Right renal cortex interstitium (tissue), 3 donors: Measurements from ENCODE around the gene SLC30A2. TPM values are rescaled to one million over a fixed set of nuclear protein-coding genes. Genes with fewer than 3 reads are reported as not detected.

ENCODE experiments used
- DNase-seq, 3 donors: peaks; one replicate each; pipeline ENCODE4 v3.0.0-alpha.2; 2013; ENCODE audit warnings: low read depth in 3 of 3, low spot score in 2 of 3
- polyA plus RNA-seq, 3 donors: library from polyadenylated mRNA; unstranded; fragments of 120-200 nt; gene quantifications; one replicate each; pipeline ENCODE4 v1.2.1, GENCODE V29; 2013; ENCODE audit not compliant: insufficient read length in 3 of 3

The SLC30A2 gene
- polyA plus RNA-seq, 3 donors = 2.8 to 4.9 (median 4.2) TPM

DNA sequence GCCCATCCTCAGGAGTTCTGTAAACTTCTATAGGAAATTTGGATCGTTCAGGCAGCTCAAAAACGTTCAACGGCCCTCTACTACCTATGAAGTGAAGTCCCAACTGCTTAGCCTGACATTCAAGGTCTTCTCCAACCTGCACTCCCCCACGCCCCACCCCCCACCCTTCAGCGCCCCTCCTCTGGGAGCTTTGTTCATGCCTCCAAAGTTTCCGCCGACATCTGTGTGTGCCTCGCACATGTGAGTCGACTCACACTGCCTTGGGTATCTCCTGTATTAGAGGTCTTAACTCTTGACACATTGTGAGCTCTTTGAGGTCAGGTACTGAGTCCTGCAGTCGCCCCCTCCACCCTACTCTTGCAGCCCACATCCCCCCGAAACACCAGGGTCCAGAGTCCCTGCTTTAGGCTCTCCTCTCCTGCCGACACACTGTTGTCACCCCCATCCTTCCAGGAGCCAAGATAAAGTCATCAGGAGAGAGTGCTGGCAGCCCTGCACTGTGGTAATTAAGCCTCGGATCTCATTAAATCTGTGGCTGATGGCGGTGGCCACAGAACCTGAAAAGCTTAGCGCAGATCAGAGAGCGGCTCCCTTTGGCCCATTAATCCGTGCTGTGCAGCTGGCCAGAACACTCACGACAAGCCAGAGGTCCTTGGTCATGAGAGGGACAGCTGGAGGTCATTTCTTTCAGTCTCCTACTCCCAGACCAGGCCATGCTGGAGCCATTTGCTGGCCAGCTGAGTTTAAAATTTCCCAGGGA, 46.7 kb downstream of the SLC30A2 start:
- no peak for DNase-seq

- DNase-seq = peak; percentile 99
These were observed 47.8 kb downstream of the SLC30A2 start, which contains the start of gene PAFAH2 for GRCh38 chr1:25997828-25998761. Gene PAFAH2 (minus strand): TSS chr1:25998063. CDS start chr1:25990816, 7,247 bp downstream.

DNA sequence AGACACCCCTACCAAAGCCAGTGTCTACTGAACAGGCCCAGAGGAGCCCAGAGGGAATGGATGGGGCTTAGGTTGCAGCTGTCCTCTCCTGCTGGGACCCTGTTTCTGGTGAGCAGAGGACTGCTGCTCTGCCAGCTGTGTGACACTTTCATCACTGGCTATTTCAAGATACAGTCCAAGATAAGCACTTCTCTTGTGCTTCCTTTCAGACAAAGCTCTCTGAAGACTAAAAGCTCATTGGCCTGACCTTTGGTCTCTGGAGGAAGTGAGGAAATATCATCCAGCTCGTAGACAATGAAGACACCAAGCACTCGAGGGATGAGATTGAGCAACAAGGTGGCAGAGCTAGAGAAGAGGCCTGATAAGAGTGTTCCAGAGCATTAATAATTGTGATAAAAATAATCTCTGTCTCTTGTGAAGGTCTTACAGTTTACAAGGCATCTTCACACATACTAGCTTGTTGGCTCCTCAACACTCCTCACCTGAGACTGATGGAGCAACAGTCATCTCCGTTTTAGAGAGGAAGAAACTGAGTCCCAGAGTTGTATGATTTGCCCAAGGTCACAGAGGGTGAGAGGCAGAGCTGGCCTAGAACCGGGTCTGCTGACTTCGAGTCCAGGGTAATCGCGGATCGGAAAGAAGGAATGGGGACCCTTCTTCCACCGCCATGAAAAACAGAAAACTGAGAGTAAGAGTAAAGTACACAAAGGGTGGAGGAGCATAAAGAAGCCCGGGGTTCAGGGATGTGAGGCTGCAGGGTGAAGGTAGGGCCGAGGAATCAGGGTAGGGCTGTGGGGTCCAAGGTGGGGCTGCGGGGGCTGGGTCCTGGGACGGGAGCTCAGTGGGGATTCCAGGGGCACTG, 48.7 kb downstream of the SLC30A2 start:
- DNase-seq = peak in 1 of 3 donors; percentile 17

GRCh38 chr1:25994402-25995150, 51.3 kb downstream of the SLC30A2 start:
- DNase-seq = no peak

DNA sequence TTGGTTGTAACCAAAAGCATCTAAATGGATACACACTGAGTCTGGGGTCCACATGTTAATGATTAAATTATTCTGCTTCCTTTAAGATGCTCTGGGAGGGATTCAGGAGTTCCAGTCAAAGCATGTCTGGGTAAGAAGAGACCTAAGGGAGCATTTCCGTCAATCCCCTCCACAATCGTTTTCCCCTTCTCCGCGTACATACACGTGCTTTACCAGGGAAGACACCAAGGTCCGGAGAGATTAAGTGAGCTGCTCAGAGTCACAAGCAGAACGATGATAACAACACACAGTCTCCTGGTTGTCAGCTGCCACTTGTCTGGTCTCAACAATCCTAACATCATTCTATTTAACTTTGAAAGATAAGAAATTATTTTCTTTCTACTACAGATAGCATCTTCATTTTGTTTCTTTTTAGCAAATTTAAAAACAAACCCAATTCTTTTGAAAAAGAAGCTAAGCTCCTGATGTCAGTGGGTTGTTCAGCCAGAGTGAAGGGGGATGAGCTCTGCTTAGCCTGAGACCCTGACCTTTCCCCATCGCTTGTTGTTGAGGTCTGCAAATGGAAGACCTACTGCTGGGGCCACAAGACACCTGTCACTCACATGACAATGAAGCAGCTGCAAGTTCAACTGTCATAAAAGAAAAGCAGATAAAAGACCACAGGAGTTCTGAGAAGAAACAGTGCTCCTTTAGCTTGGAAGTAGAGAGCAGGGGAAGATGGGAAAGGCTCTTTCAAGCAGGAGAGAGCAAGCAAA, 52.5 kb downstream of the SLC30A2 start:
- no peak for DNase-seq

GRCh38 chr1:25992689-25993171, 53.2 kb downstream of the SLC30A2 start:
- DNase-seq = no peak

DNA sequence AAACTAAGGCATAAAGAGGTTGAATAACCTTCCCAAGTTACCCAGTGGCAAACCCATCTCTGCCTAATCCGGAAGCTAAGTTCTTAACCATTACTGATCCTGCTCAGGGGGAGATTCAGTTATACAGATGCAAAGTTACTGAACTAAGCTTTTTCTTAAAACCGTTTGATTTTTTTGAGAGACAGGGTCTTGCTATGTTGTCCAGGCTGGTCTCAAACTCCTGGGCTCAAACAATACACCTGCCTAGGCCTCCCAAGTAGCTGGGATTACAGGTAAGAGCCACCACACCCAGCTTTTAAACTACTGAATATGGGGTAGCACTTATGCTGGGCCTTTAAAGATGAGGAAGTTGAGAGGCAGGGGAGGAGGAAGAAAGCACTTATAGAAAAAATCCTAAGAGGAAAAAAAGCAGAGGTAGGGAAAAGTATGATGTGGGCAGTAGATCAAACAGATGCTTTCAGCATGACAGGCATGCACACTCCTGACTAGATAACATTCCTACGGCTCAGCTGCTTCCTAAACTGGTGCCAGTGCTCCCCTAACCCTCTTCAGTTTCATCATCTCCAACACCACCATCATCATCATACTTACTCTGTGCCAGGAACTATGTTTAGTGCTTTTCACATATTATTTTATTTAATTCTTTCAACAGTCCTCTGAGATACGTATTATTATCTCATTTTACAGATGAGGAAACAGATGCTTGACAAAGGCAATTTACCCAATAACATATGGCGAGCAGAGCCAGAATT, 53.8 kb downstream of the SLC30A2 start:
- DNase-seq = no peak

GRCh38 chr1:25990702-25991395, 55.1 kb downstream of the SLC30A2 start:
- no peak for DNase-seq

DNA sequence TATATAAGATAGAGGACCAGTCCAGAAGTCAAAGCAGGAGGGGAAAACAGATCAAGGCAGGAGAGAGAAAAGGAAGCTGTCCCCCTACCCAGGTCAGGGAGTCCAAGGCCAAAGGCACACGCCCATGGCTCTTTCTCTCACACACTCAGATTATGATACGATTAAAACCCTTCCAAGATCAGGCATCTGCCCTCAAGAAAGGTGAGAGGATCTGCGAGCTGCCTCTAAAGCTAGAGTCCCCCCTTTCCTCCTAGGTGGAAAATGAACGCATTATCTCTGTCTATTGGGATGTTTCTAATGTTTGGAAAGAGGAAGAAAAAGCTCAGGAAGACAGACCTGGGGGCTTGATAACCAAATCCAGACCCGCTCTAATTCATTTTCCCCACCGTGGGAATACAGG, 55.7 kb downstream of the SLC30A2 start:
- DNase-seq = no peak

DNA sequence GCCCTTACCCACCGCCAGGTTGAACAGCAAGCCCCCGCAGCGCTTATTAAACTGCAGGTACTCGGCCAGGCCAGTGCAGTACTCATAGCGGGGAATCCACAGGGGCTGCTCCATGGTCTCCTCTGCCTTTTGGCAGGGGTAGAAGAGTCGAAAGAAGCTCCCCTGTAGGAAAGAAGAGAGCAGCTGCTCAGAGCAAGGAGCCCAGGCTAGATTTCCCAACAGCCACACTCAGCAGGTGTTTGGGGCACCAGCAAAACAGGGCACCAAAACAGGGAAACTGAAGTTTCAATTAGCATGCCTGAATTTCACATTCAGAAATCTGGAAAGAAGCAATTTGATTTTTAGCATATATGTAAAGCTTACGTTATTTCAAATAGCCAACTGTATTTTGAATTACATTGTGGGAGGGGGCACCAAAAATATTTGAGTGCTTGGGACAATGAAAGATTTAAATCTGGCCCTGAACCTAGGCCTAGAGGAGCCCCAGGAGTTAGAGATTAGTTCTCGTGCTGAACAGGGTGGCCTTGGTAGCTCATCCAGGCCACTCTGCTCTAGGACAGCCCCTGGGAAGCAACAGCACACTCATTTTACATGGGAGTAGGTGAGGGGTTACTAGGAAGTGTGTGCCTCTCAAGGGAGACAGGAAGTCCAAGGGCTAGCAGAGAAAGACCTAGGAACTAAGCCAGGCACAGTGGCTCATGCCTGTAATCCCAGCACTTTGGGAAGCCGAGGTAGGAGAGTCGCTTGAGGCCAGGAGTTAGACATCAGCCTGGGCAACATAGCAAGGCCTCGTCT, 56.3 kb downstream of the SLC30A2 start:
- no peak for DNase-seq

DNA sequence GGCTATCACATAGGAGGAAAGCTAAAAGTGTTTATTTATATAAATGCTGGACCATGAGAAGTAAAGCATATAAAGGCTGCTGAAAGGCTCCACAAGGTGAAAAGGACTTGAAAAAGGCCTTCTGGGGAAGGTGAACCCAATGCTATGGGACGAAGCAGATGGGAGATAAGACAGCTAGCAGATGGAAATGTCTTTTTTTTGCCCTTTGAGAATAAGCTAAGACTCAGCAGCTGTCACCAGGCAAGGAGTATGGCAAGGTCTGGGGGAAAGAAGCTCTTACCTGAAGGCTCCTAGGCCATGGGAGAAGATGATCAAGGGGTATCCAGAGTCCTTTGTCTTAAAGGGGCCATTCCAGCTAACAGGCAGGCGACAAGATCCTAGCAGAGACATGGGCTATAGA, 58.0 kb downstream of the SLC30A2 start:
- no peak for DNase-seq

Other genes with a start within 250 kb of the SLC30A2 start
- 10 to 100 TPM; 72.8 to 79.9 (median 74.1) TPM for gene SELENON, start 245.9 kb downstream of the SLC30A2 start, polyA plus RNA-seq
- 100 to 1,000 TPM in 1 of 3 donors, 10 to 100 TPM in 2; 90.6 to 117 (median 98.1) TPM for gene MTFR1L, start 226.2 kb downstream of the SLC30A2 start, polyA plus RNA-seq
- 1 to 10 TPM; 3.7 to 4.6 (median 4.0) TPM for gene AUNIP, start 186.7 kb downstream of the SLC30A2 start, polyA plus RNA-seq
- 10 to 100 TPM; 25.7 to 29.6 (median 26.7) TPM for gene PAQR7, start 170.4 kb downstream of the SLC30A2 start, polyA plus RNA-seq
- gene STMN1, start 139.7 kb downstream of the SLC30A2 start, polyA plus RNA-seq = 1,000 to 10,000 TPM; 1,230 to 1,452 (median 1,364) TPM
- gene PAFAH2, start 48.1 kb downstream of the SLC30A2 start, polyA plus RNA-seq = 10 to 100 TPM; 18.8 to 22.9 (median 22.3) TPM
- 1 to 10 TPM; 1.1 to 1.5 (median 1.3) TPM for gene EXTL1, start 24.3 kb downstream of the SLC30A2 start, polyA plus RNA-seq
- 1 to 10 TPM in 1 of 3 donors, under 1 TPM in 2; 0.82 to 1.3 (median 0.85) TPM for gene TRIM63, start 21.5 kb upstream of the SLC30A2 start, polyA plus RNA-seq
- gene PDIK1L, start 65.7 kb upstream of the SLC30A2 start, polyA plus RNA-seq = 10 to 100 TPM; 20.5 to 22.0 (median 20.7) TPM
- 1 to 10 TPM; 1.2 to 1.3 (median 1.2) TPM for gene FAM110D, start 113.0 kb upstream of the SLC30A2 start, polyA plus RNA-seq
- under 1 TPM in 1 of 3 donors, not detected in 2; 0.38 TPM for gene C1orf232, start 122.8 kb upstream of the SLC30A2 start, polyA plus RNA-seq
- 10 to 100 TPM; 12.4 to 15.4 (median 13.1) TPM for gene ZNF593, start 123.8 kb upstream of the SLC30A2 start, polyA plus RNA-seq
- gene ZNF593OS, start 125.7 kb upstream of the SLC30A2 start, polyA plus RNA-seq = under 1 TPM; 0.42 to 0.62 (median 0.60) TPM
- gene CNKSR1, start 131.4 kb upstream of the SLC30A2 start, polyA plus RNA-seq = 10 to 100 TPM in 2 of 3 donors, 1 to 10 TPM in 1; 9.0 to 11.7 (median 10.3) TPM
- under 1 TPM in 1 of 3 donors, not detected in 2; 0.10 TPM for gene CATSPER4, start 144.5 kb upstream of the SLC30A2 start, polyA plus RNA-seq
- gene CEP85, start 188.1 kb upstream of the SLC30A2 start, polyA plus RNA-seq = 10 to 100 TPM; 13.7 to 18.9 (median 15.0) TPM
- 100 to 1,000 TPM in 1 of 3 donors, 10 to 100 TPM in 2; 83.5 to 110 (median 94.5) TPM for gene SH3BGRL3, start 234.0 kb upstream of the SLC30A2 start, polyA plus RNA-seq